ENCODE measurements around the gene TNFRSF14.
A peak's percentile ranks its signal among the peaks of the same experiment; 100 is the strongest.

TNFRSF14 gene

DNA sequence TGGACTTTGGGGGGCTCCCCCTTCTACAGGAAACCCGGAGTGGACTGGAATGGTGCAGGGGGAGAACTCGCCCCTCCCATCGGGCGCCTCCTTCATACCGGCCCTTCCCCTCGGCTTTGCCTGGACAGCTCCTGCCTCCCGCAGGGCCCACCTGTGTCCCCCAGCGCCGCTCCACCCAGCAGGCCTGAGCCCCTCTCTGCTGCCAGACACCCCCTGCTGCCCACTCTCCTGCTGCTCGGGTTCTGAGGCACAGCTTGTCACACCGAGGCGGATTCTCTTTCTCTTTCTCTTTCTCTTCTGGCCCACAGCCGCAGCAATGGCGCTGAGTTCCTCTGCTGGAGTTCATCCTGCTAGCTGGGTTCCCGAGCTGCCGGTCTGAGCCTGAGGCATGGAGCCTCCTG lies at the start of gene TNFRSF14:
TSS of gene TNFRSF14 (plus strand) at position 95 of the 401 bp plus-strand sequence. CDS start at position 389, 294 bp downstream.
- peak; percentile 31 for DNase-seq (ENCODE audit: low read depth)

- DNase-seq (ENCODE audit: low read depth), result no peak
Observed at GRCh38 chr1:2506901-2507565, 49.1 kb upstream of the TNFRSF14 start.

DNA sequence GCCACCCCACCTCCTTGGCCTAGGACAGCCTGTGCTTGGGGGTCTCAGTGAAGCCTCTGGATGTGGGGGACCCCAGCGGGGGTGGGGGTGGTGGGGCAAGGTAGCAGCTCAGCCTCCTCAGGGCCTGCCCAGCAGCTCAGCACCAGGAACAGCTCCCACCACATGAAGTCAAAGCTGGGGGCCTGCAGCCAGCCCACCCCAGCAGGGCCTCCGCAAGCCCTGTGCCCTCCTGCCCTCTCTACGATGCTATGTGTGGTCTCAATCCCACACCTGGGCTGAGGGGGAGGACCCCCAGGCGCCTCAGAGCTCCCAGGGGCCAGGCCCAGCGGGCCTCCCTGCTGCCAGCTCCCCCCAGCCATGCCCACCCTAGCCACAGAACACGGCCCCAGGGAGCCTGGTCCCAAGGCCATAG lies 48.4 kb upstream of the TNFRSF14 start:
- no peak for DNase-seq (ENCODE audit: low read depth)

GRCh38 chr1:2508180-2508579 lies 48.0 kb upstream of the TNFRSF14 start:
- no peak for DNase-seq (ENCODE audit: low read depth)

DNA sequence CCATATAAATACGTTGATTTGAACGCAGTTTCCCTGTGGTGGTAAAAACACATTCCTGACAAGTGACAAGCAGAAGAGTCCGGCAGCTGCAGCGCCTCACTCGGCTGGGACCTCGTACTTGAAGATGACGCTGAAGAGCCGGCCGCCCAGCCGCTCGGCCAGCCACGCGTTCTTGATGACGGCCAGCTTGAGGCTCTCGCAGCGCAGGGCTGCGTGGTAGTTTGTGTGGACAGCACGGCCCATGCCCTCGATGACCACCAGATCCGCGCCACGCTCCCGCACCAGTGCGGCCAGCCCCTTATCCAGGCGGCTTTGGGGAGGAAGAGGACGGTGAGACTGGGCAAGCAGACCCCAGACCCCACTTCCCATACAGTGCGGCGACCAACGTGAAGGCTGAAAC lies 47.4 kb upstream of the TNFRSF14 start:
- no peak for DNase-seq (ENCODE audit: low read depth)

GRCh38 chr1:2509589-2509988 lies 46.6 kb upstream of the TNFRSF14 start:
- no peak for DNase-seq (ENCODE audit: low read depth)

GRCh38 chr1:2510366-2511155 lies 45.6 kb upstream of the TNFRSF14 start:
- DNase-seq (ENCODE audit: low read depth), result no peak

DNA sequence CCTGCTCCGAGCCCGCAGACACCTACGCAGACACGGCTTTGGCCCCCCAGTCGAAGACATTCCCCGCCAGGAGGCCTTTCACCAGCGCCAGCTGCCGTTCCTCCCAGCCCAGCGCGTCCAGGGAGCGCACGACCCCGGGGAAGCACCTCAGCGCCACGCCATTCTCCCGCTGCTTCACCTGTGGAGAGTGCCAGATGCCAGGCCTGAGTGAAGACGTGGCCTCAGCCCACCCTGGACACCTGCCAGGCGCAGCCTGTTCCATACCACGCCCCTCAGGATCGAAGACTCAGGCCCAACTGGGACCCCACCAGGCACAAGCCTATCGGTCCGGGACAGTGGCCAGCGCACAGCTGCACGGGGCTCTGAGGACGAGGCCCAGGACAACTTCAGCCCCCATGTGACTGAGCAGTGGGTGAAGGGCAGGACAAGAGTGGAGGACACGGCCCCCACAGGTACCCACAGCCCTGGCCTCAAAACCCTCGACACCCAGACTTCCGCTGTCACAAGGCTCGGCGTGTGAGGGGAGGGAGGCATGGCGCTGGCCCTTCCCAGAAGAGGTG lies 43.2 kb upstream of the TNFRSF14 start:
- no peak for DNase-seq (ENCODE audit: low read depth)

GRCh38 chr1:2513939-2514652 lies 42.1 kb upstream of the TNFRSF14 start:
- no peak for DNase-seq (ENCODE audit: low read depth)

DNA sequence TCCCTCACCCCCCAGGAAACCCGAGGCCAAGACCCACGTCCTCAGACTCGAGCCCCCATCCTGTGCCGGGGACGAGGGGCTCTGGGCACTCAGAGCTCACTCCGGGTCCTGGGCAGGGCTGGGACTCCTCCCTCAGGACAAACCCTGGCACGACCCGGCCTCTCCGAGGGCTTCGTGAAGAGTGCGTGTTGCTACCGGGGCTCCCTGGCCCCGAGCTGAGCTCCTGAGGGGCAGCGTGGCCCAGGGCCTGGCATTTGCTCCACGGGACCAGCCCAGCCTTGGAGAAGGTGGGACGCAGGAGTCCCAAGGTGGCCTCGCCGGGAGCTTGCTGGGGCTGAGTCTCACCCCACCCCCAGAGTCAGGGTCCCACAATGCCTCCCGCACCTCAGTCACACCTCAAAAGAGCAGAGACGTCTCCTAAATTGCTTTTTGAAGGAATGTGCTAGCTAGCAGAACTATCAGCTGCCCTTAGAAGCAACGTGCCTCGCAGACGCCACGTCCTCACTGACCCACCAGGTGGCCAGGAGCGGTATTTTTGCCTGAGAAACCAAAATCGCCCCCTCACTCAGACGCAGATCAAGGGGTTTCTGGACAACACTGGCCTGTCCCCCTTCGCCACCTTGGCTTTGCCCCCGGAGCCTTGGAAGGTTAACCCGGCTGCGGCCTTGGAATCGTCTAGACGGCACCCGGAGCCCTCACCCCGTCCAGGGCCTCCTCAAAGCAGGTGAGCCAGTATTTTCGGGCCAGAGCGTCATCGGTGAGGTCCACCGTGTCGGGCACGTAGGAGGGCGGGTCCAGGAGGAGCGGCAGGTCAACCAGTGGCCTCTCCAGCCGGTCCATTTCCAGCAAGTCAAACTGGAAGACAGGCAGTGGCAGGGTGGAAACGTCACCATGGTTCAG lies 41.1 kb upstream of the TNFRSF14 start:
- no peak for DNase-seq (ENCODE audit: low read depth)

DNA sequence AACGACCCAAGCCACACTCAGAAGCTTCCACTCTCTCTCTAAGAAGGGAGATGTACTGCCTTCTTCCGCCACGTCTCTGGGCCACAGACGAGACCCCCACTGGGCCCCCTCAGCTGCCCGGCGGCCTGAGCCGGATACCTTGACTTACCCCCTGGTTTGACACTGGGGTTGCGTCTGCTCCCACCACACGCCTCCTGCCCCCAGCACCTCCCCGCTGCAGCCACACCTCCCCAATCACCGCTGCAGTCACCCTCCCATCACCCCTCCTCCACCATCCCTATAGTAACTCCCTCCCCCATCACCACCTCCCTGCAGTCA lies 40.4 kb upstream of the TNFRSF14 start:
- DNase-seq (ENCODE audit: low read depth), result no peak

GRCh38 chr1:2516124-2516523 lies 40.0 kb upstream of the TNFRSF14 start:
- no peak for DNase-seq (ENCODE audit: low read depth)

- DNase-seq (ENCODE audit: low read depth), result no peak
Observed at GRCh38 chr1:2516946-2517345, 39.2 kb upstream of the TNFRSF14 start.

DNA sequence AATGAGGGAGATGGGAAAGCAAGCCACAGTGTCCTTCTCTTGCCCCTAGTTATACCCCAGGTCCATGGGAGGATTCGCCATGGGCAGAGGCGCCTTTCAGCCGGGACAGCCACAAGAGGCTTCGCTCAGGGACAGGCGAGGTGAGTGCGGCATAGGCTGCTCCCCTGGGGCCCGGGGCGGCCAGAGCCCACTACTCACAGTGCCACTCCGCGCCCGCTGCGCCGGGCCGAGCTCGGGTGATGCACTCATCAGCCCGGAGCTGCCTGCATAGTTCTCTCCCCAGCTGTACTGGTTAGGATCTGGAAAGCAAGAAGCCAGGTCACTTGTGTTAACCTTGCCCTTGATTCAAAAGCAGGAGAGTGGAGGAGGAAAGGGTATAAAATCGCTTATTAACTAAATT lies 38.2 kb upstream of the TNFRSF14 start:
- no peak for DNase-seq (ENCODE audit: low read depth)

DNA sequence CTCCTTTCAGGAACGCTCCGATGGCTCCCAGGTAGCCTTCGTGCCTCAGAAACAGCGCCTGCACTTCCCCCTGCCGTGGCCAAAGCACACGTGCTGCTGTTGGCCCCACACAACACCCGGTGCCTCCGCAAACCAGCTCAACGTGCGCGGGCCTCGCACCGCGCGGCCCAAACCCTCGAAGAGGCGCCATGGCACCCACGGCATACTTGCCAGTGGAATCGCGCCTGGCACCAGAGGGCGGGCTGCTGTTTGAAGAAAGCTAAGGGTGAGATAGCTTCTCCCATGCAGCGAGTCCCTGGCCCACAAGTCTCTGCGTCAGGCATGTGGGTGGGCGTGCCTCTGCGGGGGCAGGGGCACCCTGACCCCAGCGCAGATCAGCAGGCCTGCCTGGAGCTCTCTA lies 37.6 kb upstream of the TNFRSF14 start:
- DNase-seq (ENCODE audit: low read depth), result no peak

DNA sequence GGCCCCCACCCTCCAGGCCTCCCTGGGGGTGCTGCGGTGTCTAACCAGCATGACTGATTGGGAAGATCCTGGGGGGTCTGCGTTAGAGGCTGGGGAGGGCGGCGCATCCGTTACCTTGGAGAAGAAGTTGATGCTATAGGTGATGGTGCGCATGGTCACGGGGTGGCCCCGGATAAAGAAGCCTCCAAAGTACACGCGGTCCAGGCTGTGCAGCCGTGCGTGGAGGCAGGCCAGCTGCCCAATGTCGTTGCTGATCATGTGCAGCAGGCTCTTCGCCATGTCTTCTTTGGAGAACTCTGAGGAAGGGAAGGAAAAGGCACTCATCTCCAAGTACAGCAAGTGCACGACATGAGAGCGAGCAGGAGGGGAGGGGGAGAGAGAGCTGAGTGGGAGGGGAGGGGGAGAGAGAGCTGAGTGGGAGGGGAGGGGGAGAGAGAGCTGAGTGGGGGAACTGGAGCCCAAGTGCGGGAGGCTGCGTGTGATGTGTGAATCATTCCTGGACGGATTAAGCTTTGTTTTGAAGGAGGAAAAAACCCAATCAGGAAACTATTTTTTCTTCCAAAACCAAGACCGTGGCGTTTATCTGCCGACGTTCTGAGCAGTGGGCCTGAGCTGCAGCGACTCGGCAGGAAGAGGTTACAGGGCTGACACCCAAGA lies 37.0 kb upstream of the TNFRSF14 start:
- no peak for DNase-seq (ENCODE audit: low read depth)

- no peak for DNase-seq (ENCODE audit: low read depth)
Observed at GRCh38 chr1:2519729-2520128, 36.4 kb upstream of the TNFRSF14 start.

- DNase-seq (ENCODE audit: low read depth), result no peak
Observed at GRCh38 chr1:2520206-2520605, 36.0 kb upstream of the TNFRSF14 start.

DNA sequence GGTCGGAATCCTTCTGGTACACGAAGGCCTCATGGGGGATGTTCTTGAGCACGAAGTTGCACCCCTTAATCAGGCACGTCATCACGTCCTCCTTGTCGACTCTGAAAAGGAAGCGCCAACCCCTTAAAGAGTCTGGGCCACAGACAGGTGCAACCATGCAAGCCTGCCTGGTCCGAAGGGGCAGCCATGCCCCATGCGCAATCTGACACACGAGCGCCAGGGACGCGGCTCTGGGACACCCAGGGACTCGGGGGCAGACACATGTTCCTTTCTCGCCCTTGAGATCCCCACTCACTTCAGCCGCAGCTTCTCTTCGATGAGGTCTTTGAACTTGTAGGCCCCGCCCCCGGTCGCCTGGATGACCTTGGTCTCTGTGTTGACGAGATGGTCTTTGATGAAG lies 35.4 kb upstream of the TNFRSF14 start:
- no peak for DNase-seq (ENCODE audit: low read depth)

DNA sequence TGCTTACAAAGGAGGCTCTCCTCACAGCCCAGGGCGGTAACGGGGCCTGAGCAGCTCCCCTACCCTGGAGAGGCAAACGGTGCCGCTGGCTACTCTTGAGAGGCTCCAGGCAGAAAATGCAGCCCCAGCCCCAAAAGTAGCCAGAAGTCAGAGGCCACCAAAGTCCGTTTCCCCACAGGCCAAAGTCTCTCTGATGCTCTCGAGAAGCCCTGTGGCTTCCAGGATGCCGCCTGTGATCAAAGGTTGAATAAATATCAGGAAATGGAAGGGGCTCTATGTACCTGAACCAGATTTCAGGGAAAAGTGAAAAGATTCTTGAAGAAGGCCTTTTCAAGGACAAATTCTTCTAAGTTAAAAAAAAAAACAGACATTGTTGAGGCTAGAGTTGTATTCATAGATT lies 33.9 kb upstream of the TNFRSF14 start:
- no peak for DNase-seq (ENCODE audit: low read depth)

DNA sequence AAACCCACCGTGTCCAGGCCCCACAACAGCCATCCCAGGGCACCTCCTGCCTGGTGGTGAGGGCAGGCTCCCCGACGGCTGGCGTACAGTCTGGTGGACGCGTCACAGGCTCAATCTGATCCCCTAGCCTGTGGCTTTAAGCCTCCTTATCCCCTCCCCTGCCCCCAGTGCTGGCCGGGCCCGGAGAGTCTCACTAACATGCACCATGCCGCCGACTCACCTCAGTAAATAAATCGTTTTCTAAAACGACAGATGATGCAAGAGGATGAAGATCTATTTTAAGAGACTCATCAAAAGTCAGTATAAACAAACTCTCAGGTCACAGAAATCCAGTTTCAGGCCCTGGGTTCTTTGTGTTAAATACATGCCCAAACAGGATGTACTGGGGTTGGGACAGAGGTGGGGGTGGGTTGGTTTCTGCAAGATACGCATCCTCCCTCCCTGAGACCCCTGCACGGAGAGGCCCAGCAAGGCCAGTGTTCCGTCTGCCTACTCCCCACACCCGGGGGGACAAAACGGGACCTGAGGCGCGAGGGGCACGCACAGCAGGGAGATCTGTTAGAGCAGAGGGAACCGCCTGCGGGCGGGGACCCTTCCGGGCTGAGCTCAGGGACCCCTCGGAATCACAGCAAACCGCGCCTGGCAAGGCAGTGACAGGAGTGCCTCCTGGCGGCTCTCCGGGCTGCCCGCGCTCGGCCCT lies 32.8 kb upstream of the TNFRSF14 start:
- DNase-seq (ENCODE audit: low read depth), result no peak
